Fibroblast of skin of back (primary cell): Measurements from ENCODE around the gene FOXL2.
"Not testable (repeated sequence)": the region's sequence is repeated elsewhere in the genome, so short reads cannot be mapped to it uniquely, and the experiment has no call there.

Experiments
- DNase-seq: peaks from one replicate; pipeline ENCODE4 v3.0.0-alpha.2; 2013

The FOXL2 gene

GRCh38 chr3:138933068-138933668, 13.8 kb downstream of the FOXL2 start:
- DNase-seq, result no peak

- DNase-seq, result no peak
These were observed 18.1 kb downstream of the FOXL2 start for GRCh38 chr3:138928727-138929372.

GRCh38 chr3:138923531-138923994, 23.4 kb downstream of the FOXL2 start:
- peak; percentile 81 for DNase-seq

GRCh38 chr3:138922400-138922799, 24.5 kb downstream of the FOXL2 start:
- not testable (repeated sequence) for DNase-seq

- DNase-seq, result peak; percentile 83
These were observed 25.3 kb downstream of the FOXL2 start for GRCh38 chr3:138921316-138922292.

- no peak for DNase-seq
These were observed 27.6 kb downstream of the FOXL2 start for GRCh38 chr3:138919325-138919724.

GRCh38 chr3:138916824-138917223, 30.1 kb downstream of the FOXL2 start:
- no peak for DNase-seq

- DNase-seq, result peak; percentile 89
These were observed 31.1 kb downstream of the FOXL2 start for GRCh38 chr3:138915503-138916498.

GRCh38 chr3:138914870-138915502, 32.0 kb downstream of the FOXL2 start:
- peak; percentile 80 for DNase-seq

- no peak for DNase-seq
These were observed 33.2 kb downstream of the FOXL2 start for GRCh38 chr3:138913766-138914165.

- no peak for DNase-seq
These were observed 34.7 kb downstream of the FOXL2 start for GRCh38 chr3:138912237-138912636.

- DNase-seq, result no peak
These were observed 35.3 kb downstream of the FOXL2 start for GRCh38 chr3:138911621-138912020.

- no peak for DNase-seq
These were observed 37.0 kb downstream of the FOXL2 start for GRCh38 chr3:138909904-138910303.

- no peak for DNase-seq
These were observed 38.1 kb downstream of the FOXL2 start for GRCh38 chr3:138908846-138909245.

GRCh38 chr3:138907539-138907938, 39.4 kb downstream of the FOXL2 start:
- DNase-seq, result no peak

GRCh38 chr3:138902171-138902570, 44.8 kb downstream of the FOXL2 start:
- DNase-seq, result no peak

- no peak for DNase-seq
These were observed 45.4 kb downstream of the FOXL2 start for GRCh38 chr3:138901567-138901966.

GRCh38 chr3:138899351-138899991, 47.5 kb downstream of the FOXL2 start:
- DNase-seq, result no peak

GRCh38 chr3:138898708-138899107, 48.2 kb downstream of the FOXL2 start:
- DNase-seq, result no peak

- DNase-seq, result peak; percentile 24
These were observed 48.6 kb downstream of the FOXL2 start for GRCh38 chr3:138898301-138898700.
